HG02884 (cell line): ENCODE results near the gene GHITM.

Experiments used
- ATAC-seq: cut with Tn5 transposase; IDR thresholded peaks from one replicate; pipeline ENCODE4 v1.9.1; 2021; ENCODE audit warnings: mild to moderate bottlenecking, moderate library complexity; ENCODE audit not compliant: unreplicated experiment

GHITM gene

GRCh38 chr10:84197643-84198042 lies 58.3 kb downstream of the GHITM start:
- no peak for ATAC-seq

DNA sequence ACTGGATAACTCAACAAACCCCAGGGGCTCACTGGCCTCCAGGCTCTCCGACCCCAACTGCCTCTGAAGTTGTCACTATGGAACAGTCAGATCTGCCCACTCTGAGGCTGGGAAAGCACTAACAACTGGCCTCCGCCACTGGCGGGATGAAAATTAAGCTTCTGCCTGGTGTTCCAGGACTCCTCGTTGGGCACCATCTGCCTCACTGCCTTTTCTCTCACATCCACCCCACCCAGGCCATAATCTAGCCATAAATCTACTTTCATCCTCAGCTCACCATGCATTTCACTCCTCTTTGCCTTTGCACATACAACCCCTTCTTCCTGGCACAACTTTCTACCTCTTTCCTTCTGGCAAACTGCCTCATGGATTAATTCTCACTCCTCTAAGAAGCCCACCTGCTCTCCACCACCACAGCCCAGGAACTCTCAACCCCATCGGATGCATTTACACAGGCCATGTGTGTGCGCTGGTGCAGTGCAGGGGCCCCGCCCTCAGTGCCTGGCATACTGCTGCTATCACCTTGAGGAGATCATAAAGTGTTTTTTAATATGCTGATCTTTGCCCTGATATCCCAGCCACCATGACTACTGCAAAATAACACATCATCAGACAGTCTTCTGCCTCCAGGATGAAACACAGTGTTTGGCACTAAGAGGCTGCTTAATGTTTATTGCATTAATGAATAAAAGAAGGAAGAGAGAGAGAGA lies 59.1 kb downstream of the GHITM start:
- ATAC-seq = no peak

DNA sequence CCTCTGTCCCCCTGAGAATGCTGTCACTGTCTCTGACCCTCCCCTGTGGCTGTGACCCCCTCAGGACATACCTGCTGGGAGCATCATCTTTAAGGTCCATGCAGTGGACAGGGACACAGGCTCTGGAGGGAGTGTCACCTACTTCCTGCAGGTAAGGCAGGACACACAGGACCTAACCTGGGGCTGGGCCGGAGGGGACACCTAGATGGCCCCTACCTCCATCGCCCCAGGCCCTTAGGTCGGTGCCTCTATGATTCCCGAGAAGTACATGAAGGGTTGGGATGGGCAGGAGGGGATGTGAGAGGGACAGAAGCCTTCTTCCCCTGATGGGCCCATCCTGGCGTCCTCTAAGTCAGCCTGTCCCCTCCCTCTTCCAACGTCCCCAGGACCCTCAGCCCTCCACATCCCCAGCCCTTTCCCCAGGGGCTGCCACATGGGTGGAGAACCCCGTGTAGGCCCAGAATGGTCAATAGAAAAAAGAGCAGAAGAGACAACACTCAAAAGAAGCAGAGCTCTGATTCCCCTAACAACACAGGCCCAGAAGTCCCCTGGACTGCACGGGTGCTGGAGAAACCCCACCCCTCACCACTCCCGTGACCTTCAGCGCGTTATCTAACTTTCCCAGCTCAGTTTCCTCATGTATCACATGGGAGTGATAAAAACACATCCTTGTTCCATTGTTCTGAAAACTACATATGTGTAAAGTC lies 61.4 kb downstream of the GHITM start:
- no peak for ATAC-seq

- ATAC-seq = no peak
Observed at GRCh38 chr10:84201244-84201606, 61.9 kb downstream of the GHITM start.

GRCh38 chr10:84201682-84202081 lies 62.4 kb downstream of the GHITM start:
- ATAC-seq = no peak

DNA sequence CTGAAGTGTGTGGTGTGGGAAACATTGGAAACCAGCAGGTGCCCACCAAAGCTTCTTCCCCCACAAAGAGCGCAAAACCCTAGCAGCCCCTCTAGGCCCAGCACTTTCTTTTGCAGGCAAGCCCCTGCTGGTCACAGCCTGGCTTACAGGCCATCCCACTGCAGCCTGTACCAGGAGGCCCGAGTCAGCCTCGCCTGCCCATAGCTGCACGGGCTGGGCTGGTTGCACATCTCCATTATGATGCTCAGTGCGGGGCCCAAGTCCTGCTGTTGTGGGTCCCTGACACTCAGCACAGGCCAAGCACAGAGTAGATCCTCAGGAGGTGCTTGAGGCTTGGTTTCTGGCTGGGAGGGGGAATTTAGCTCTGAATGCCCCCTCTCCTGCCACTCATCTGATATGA lies 63.0 kb downstream of the GHITM start:
- ATAC-seq = no peak
